A549 (cell line): ENCODE data around the gene HMGN4. TPM values are rescaled to one million over a fixed set of nuclear protein-coding genes. Genes with fewer than 3 reads are reported as not detected.

Experiments
- ATAC-seq, 2 experiments: fragments of 200-7000 bp in 1 of 2; fragments of >200 bp in 1 of 2; cut with Nextera tagmentation in 1 of 2; cut with Tn5 transposase in 1 of 2; 3 replicates each; pipeline versions ENCODE4 v1.8.0 to v1.9.1; 2018 to 2020; ENCODE audit warnings: mild to moderate bottlenecking in 1 of 2, moderate library complexity in 1 of 2
- CTCF ChIA-PET: fragments of 300-600 bp; sonication (Branson Sonifier 250); formaldehyde crosslinking; extraction: SDS; loops from one replicate; lab custom pipeline; 2021; ENCODE audit warnings: antibody characterized with exemption, inconsistent platforms; lab: Yijun Ruan, JAX
- POLR2A ChIA-PET: fragments of 350-600 bp; formaldehyde crosslinking; extraction: SDS; loops from one replicate; lab custom pipeline; 2021; ENCODE audit warnings: antibody characterized with exemption, inconsistent platforms; lab: Yijun Ruan, JAX
- DNase-seq, 2 experiments: peaks; one replicate each; pipeline versions ENCODE4 v3.0.0 to v3.0.0-alpha.2; 2011 to 2016; ENCODE audit warnings: low read depth in 1 of 2, low spot score in 1 of 2
- FAIRE-seq: peaks from 2 replicates; lab custom pipeline; 2011; peaks lifted over from hg19 to GRCh38; lab: Jason Lieb, UNC
- H3K27ac ChIP-seq, 2 experiments: fragments of >200 bp; sonication (Bioruptor Twin); formaldehyde crosslinking; 3 replicates each; pipeline ENCODE4 v1.5.1; 2016 to 2017
- H3K4me1 ChIP-seq: fragments of >200 bp; sonication (Bioruptor Twin); formaldehyde crosslinking; 3 replicates; pipeline ENCODE4 v1.6.1; 2016
- H3K4me2 ChIP-seq: fragments of >200 bp; sonication (Bioruptor Twin); formaldehyde crosslinking; 3 replicates; pipeline ENCODE4 v1.6.1; 2016
- H3K4me3 ChIP-seq: fragments of >200 bp; sonication (Bioruptor Twin); formaldehyde crosslinking; 3 replicates; pipeline ENCODE4 v1.5.1; 2016
- H3K9me3 ChIP-seq: fragments of >200 bp; sonication (Bioruptor Twin); formaldehyde crosslinking; 3 replicates; pipeline ENCODE4 v1.6.1; 2016
- CEBPB ChIP-seq, 2 experiments: fragments of >200 bp in 1 of 2; sonication (Bioruptor Twin) in 1 of 2; formaldehyde crosslinking in 1 of 2; IDR thresholded peaks; 2 replicates each; pipeline ENCODE4 v1.6.1; 2012 to 2016
- CHD2 ChIP-seq: fragments of 150-350 bp; IDR thresholded peaks from 2 replicates; pipeline ENCODE4 v1.6.1; 2014; ENCODE audit warnings: low read length; ENCODE audit not compliant: partially characterized antibody
- CTCF ChIP-seq: fragments of >200 bp; sonication (Bioruptor Twin); formaldehyde crosslinking; IDR thresholded peaks from 3 replicates; pipeline ENCODE4 v1.5.1; 2016
- EHF ChIP-seq: fragments of 250-450 bp; sonication (Bioruptor Pico); IDR thresholded peaks from 2 replicates; pipeline ENCODE4 v1.5.0; 2020; ENCODE audit warnings: mild to moderate bottlenecking
- EP300 ChIP-seq, 2 experiments: fragments of >200 bp; sonication (Bioruptor Twin); formaldehyde crosslinking; IDR thresholded peaks; 2 replicates in 1 of 2; 3 replicates in 1 of 2; pipeline ENCODE4 v1.6.1; 2016 to 2017
- FOSB ChIP-seq: fragments of 250-450 bp; sonication (Bioruptor Pico); IDR thresholded peaks from 2 replicates; pipeline ENCODE4 v1.5.0; 2020; ENCODE audit warnings: mild to moderate bottlenecking, moderate library complexity
- HOXA7 ChIP-seq: fragments of 250-450 bp; sonication (Bioruptor Pico); IDR thresholded peaks from 2 replicates; pipeline ENCODE4 v1.5.0; 2020; ENCODE audit warnings: mild to moderate bottlenecking, moderate library complexity
- KDM1A ChIP-seq: fragments of 200-600 bp; sonication (generic); IDR thresholded peaks from 2 replicates; pipeline ENCODE4 v1.6.1; 2016; ENCODE audit warnings: low read depth, mild to moderate bottlenecking
- MAFK ChIP-seq: fragments of 450-650 bp; IDR thresholded peaks from 2 replicates; pipeline ENCODE4 v1.6.1; 2014; ENCODE audit not compliant: partially characterized antibody
- NPAS2 ChIP-seq: fragments of 250-450 bp; sonication (Bioruptor Pico); IDR thresholded peaks from 2 replicates; pipeline ENCODE4 v1.8.0; 2022; ENCODE audit warnings: mild to moderate bottlenecking, moderate library complexity, borderline replicate concordance
- PHF8 ChIP-seq: fragments of 200-600 bp; sonication (generic); IDR thresholded peaks from 2 replicates; pipeline ENCODE4 v1.6.1; 2016; ENCODE audit warnings: low read depth, mild to moderate bottlenecking, antibody characterized with exemption, moderate library complexity, borderline replicate concordance
- POLR2AphosphoS2 ChIP-seq: conservative IDR thresholded peaks from 2 replicates; pipeline ENCODE4 v1.6.1; 2012; ENCODE audit warnings: low read length, improper control_type of control experiment, inconsistent platforms
- RAD21 ChIP-seq, 2 experiments: fragments of >200 bp in 1 of 2; sonication (Bioruptor Twin) in 1 of 2; formaldehyde crosslinking in 1 of 2; IDR thresholded peaks in 1 of 2; conservative IDR thresholded peaks in 1 of 2; 2 replicates in 1 of 2; 3 replicates in 1 of 2; pipeline ENCODE4 v1.6.1; 2012 to 2018; ENCODE audit warnings: inconsistent platforms in 1 of 2
- SREBF2 ChIP-seq: fragments of 450-650 bp; IDR thresholded peaks from 2 replicates; pipeline ENCODE4 v1.6.1; 2014; ENCODE audit warnings: mild to moderate bottlenecking, moderate library complexity
- ZNF302 ChIP-seq: fragments of 250-450 bp; sonication (Bioruptor Pico); IDR thresholded peaks from 2 replicates; pipeline ENCODE4 v1.9.0; 2021; ENCODE audit warnings: inconsistent platforms, mild to moderate bottlenecking, moderate library complexity
- WGBS: methylation state at CpG from one replicate; pipeline ENCODE4 v1.1.6; 2017; ENCODE audit errors: missing lambda C conversion rate; 5-methylcytosine and 5-hydroxymethylcytosine counted together
- polyA plus RNA-seq, 4 experiments: library from polyadenylated mRNA; depleted of rRNA in 3 of 4; stranded (reverse); fragments of >200 nt; fragmentation: RNase III in 1 of 4; extraction: RNeasy Plus Mini Kit Qiagen cat#74134 plus additional on column Dnase treatment in 1 of 4; gene quantifications; 2 replicates in 3 of 4; 3 replicates in 1 of 4; pipeline ENCODE4 v1.2.3, GENCODE V29; 2011 to 2017
- TF ChIP-seq, protein P1 (sequence below): IDR thresholded peaks from 2 replicates; pipeline ENCODE4 v1.6.1; 2012
- TF ChIP-seq, protein P2 (sequence below): fragments of 250-450 bp; sonication (Bioruptor Pico); IDR thresholded peaks from 2 replicates; pipeline ENCODE4 v1.5.0; 2021; ENCODE audit warnings: mild to moderate bottlenecking, moderate library complexity, borderline replicate concordance

Gene HMGN4
- polyA plus RNA-seq, 2 of the 4 experiments (the other 2 are of a cell fraction) = 55.0 to 59.0 TPM

DNA sequence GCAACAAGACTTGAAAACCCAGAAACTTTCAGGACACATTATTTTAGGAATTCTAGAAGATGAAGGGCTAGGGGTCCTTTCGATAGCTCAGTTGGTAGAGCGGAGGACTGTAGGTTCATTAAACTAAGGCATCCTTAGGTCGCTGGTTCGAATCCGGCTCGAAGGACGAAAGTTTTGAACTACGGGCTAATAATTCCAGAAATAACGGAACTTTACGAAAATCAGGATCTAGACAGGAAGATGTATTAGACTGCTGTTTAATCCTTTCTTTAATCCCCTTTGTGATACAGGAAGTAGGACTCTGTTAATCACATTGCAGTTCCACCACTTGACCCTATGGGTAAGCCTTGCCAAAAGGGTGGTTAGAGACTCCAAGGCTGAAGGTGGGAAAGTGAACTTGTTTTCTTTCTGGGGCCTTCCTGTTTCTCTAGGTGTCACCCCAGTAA lies 37.4 kb downstream of the HMGN4 start:
- DNase-seq (peak in 1 of 2 experiments; percentile 71), FAIRE-seq (no peak), ATAC-seq (peak; percentile 66 to 70)
- no peak overlapping the region; a peak in 1 of 6 replicates for H3K27ac ChIP-seq
- no peaks in the 10 kb centered on the region for H3K4me1 ChIP-seq
- WGBS = 28% methylated on average over 10 of the region's 10 CpGs
- H3K4me3 ChIP-seq = no peak overlapping the region
- TF ChIP-seq, protein P1, sequence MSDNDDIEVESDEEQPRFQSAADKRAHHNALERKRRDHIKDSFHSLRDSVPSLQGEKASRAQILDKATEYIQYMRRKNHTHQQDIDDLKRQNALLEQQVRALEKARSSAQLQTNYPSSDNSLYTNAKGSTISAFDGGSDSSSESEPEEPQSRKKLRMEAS = 0 out of 2 replicates have a peak, but pooled peaks have one; percentile 17
- no peak for TF ChIP-seq MAFK
- peak; percentile 43; the same call in 1 of the 2 replicates for TF ChIP-seq SREBF2
- POLR2A ChIA-PET = interaction anchor here (2.2 kb wide), 1 partner anchor 20 kb away, joined by 8 read pairs; no protein-coding TSS in a partner anchor
- no peaks in the 10 kb centered on the region; the same call in 2 of the 3 replicates for H3K9me3 ChIP-seq
- peak overlapping the region; percentile 80 for H3K4me2 ChIP-seq
- CTCF ChIA-PET = interaction anchor here (0.5 to 9.4 kb wide), 2 partner anchors 11 to 17 kb away, joined by 4 to 124 read pairs; no protein-coding TSS in a partner anchor

GRCh38 chr6:26576407-26576843 lies 38.3 kb downstream of the HMGN4 start:
- H3K4me1 ChIP-seq = no peaks in the 10 kb centered on the region
- TF ChIP-seq KDM1A (no peak), RAD21 (conservative IDR thresholded peaks at IDR 0.05 in 1 of 2, IDR thresholded peaks at IDR 0.05 in 1 of 2) (no peak), MAFK (no peak), PHF8 (no peak), CHD2 (no peak), CTCF (no peak), EHF (no peak), POLR2AphosphoS2 (no peak), EP300 (IDR thresholded peaks at IDR 0.05) (no peak), FOSB (no peak)
- H3K4me2 ChIP-seq = peak overlapping the region; percentile 80
- ChIA-PET CTCF (interaction anchor here (1.4 to 9.4 kb wide), 2 partner anchors 16 to 235 kb away, joined by 7 to 124 read pairs; no protein-coding TSS in a partner anchor), POLR2A (interaction anchor here (1.0 to 2.2 kb wide), 5 partner anchors 16 to 39 kb away, joined by 3 to 8 read pairs (median 4); partner anchors contain the start of gene HMGN4)
- no peak for FAIRE-seq
- no peak for DNase-seq
- no peak for ATAC-seq
- H3K27ac ChIP-seq = peak overlapping the region; percentile 19 to 69; a peak in 3 of 6 replicates
- WGBS = 13% methylated on average over 7 of the region's 7 CpGs
- H3K4me3 ChIP-seq = peak overlapping the region; percentile 51
- H3K9me3 ChIP-seq = no peaks in the 10 kb centered on the region; the same call in 2 of the 3 replicates

GRCh38 chr6:26576929-26577719 lies 39.0 kb downstream of the HMGN4 start:
- Histone ChIP-seq H3K4me2 (peak overlapping the region; percentile 80), H3K4me1 (no peaks in the 10 kb centered on the region), H3K4me3 (peak overlapping the region; percentile 51), H3K27ac (peak overlapping the region; percentile 39 to 74; a peak in 5 of 6 replicates), H3K9me3 (no peaks in the 10 kb centered on the region; the same call in 2 of the 3 replicates)
- peak; percentile 62 to 67 for ATAC-seq
- peak; percentile 61 for TF ChIP-seq SREBF2
- no peak for TF ChIP-seq ZNF302 (CRISPR knock-in tag)
- peak in 1 of 2 experiments; percentile 36; a peak in 1 of 4 replicates for TF ChIP-seq CEBPB (IDR thresholded peaks at IDR 0.05)
- CTCF ChIA-PET = interaction anchor here (0.5 to 9.4 kb wide), 3 partner anchors 16 to 418 kb away, joined by 3 to 124 read pairs (median 7); no protein-coding TSS in a partner anchor
- POLR2A ChIA-PET = interaction anchor here (1.0 to 2.2 kb wide), 5 partner anchors 15 to 39 kb away, joined by 3 to 8 read pairs (median 4); partner anchors contain the start of gene HMGN4
- peak in 1 of 2 experiments; percentile 87 for DNase-seq
- FAIRE-seq = no peak
- under 1% methylated on average over 31 of the region's 31 CpGs for WGBS

GRCh38 chr6:26577720-26578072 lies 39.5 kb downstream of the HMGN4 start:
- peak overlapping the region; percentile 51 for H3K4me3 ChIP-seq
- H3K9me3 ChIP-seq = no peaks in the 10 kb centered on the region; the same call in 2 of the 3 replicates
- POLR2A ChIA-PET = no interaction called here
- TF ChIP-seq FOSB (no peak), HOXA7 (CRISPR knock-in tag) (no peak), NPAS2 (no peak)
- TF ChIP-seq, protein P2, sequence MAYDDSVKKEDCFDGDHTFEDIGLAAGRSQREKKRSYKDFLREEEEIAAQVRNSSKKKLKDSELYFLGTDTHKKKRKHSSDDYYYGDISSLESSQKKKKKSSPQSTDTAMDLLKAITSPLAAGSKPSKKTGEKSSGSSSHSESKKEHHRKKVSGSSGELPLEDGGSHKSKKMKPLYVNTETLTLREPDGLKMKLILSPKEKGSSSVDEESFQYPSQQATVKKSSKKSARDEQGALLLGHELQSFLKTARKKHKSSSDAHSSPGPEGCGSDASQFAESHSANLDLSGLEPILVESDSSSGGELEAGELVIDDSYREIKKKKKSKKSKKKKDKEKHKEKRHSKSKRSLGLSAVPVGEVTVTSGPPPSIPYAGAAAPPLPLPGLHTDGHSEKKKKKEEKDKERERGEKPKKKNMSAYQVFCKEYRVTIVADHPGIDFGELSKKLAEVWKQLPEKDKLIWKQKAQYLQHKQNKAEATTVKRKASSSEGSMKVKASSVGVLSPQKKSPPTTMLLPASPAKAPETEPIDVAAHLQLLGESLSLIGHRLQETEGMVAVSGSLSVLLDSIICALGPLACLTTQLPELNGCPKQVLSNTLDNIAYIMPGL (CRISPR knock-in tag) = no peak
- H3K4me1 ChIP-seq = no peaks in the 10 kb centered on the region
- ATAC-seq (no peak; a peak in 1 of 6 replicates), FAIRE-seq (no peak), DNase-seq (no peak)
- 45% methylated on average over 16 of the region's 17 CpGs for WGBS
- peak overlapping the region; percentile 39 to 74; a peak in 5 of 6 replicates for H3K27ac ChIP-seq
- CTCF ChIA-PET = interaction anchor here (0.6 to 9.4 kb wide), 4 partner anchors 15 to 236 kb away, joined by 4 to 124 read pairs (median 6); no protein-coding TSS in a partner anchor
- peak overlapping the region; percentile 80 for H3K4me2 ChIP-seq
